NOMO-1 treated with dmso at 0.1 percent for 144 hours (cell line): ENCODE data around the gene LAMA5.

Source experiments
- DNase-seq: peaks from one replicate; lab custom pipeline; 2025; ENCODE audit not compliant: unreplicated experiment; lab: John Stamatoyannopoulos, UW

LAMA5 gene

GRCh38 chr20:62370807-62371587, 3.9 kb upstream of the LAMA5 start:
- DNase-seq: no peak

- no peak for DNase-seq
Measured at GRCh38 chr20:62370115-62370806, 3.1 kb upstream of the LAMA5 start.

- DNase-seq: no peak
Measured at GRCh38 chr20:62369815-62370114, 2.7 kb upstream of the LAMA5 start.

- no peak for DNase-seq
Measured at GRCh38 chr20:62368976-62369814, 2.1 kb upstream of the LAMA5 start.

GRCh38 chr20:62368392-62368975, 1.4 kb upstream of the LAMA5 start:
- no peak for DNase-seq

GRCh38 chr20:62367633-62368391, 700 bp upstream of the LAMA5 start:
- DNase-seq: no peak

- no peak for DNase-seq
Measured at GRCh38 chr20:62366370-62367135, 559 bp downstream of the LAMA5 start.

GRCh38 chr20:62365814-62366369, 1.2 kb downstream of the LAMA5 start:
- no peak for DNase-seq

- no peak for DNase-seq
Measured at GRCh38 chr20:62364911-62365736, 2.0 kb downstream of the LAMA5 start.

- DNase-seq: no peak
Measured at GRCh38 chr20:62363920-62364851, 2.9 kb downstream of the LAMA5 start.

GRCh38 chr20:62362991-62363919, 3.9 kb downstream of the LAMA5 start:
- no peak for DNase-seq

- DNase-seq: no peak
Measured at GRCh38 chr20:62362590-62362940, 4.5 kb downstream of the LAMA5 start.

GRCh38 chr20:62361799-62362589, 5.1 kb downstream of the LAMA5 start:
- no peak for DNase-seq

- DNase-seq: no peak
Measured at GRCh38 chr20:62360854-62361798, 6.0 kb downstream of the LAMA5 start.
